HepG2 (cell line): ENCODE results near the gene MRGPRE. TPM values are rescaled to one million over a fixed set of nuclear protein-coding genes. Genes with fewer than 3 reads are reported as not detected.

ENCODE experiments used
- ATAC-seq: fragments of 200-7000 bp; cut with Tn5 transposase; 3 replicates; pipeline ENCODE4 v1.9.1; 2020; ENCODE audit warnings: mild to moderate bottlenecking, moderate library complexity
- BruUV-seq: library from RNA; stranded (reverse); fragments of 400-500 nt; replicated peaks from 2 replicates; lab custom pipeline; 2021; lab: Mats Ljungman, UMichigan
- CTCF ChIA-PET: fragments of 300-600 bp; formaldehyde crosslinking; extraction: SDS; loops from one replicate; lab custom pipeline; 2021; ENCODE audit warnings: low total read pairs, inconsistent platforms, low intra/inter-chr PET ratio; lab: Yijun Ruan, JAX
- POLR2A ChIA-PET: fragments of 350-600 bp; sonication (Branson Sonifier 250); formaldehyde crosslinking; loops from one replicate; lab custom pipeline; 2020; ENCODE audit warnings: antibody characterized with exemption, inconsistent platforms; lab: Yijun Ruan, JAX
- DNase-seq: peaks from one replicate; pipeline ENCODE4 v3.0.0-alpha.2; 2015; ENCODE audit warnings: low spot score
- FAIRE-seq: peaks from 3 replicates; lab custom pipeline; 2011; peaks lifted over from hg19 to GRCh38; lab: Jason Lieb, UNC
- H2AFZ ChIP-seq: one replicate; pipeline ENCODE4 v1.6.1; 2011; ENCODE audit warnings: low read length, inconsistent platforms
- H3K27ac ChIP-seq: fragments of 300-600 bp; 3 replicates; pipeline ENCODE4 v1.8.0; 2011; ENCODE audit warnings: mixed run types, mild to moderate bottlenecking, mixed read lengths, low read length, inconsistent platforms; ENCODE audit not compliant: insufficient read depth; ENCODE audit errors: extremely low read length
- H3K27me3 ChIP-seq, 2 experiments: fragments of 200-600 bp in 1 of 2; 2 replicates in 1 of 2; 3 replicates in 1 of 2; pipeline versions ENCODE4 v1.6.0 to v1.8.0; 2011; ENCODE audit warnings: low read length in 2 of 2, mild to moderate bottlenecking in 2 of 2, moderate library complexity in 2 of 2, inconsistent platforms in 1 of 2; ENCODE audit not compliant: insufficient read depth in 2 of 2, control insufficient read depth in 1 of 2
- H3K36me3 ChIP-seq, 2 experiments: fragments of 200-600 bp in 1 of 2; replicated peaks in 1 of 2; 2 replicates in 1 of 2; 3 replicates in 1 of 2; pipeline versions ENCODE4 v1.5.1 to v1.8.0; 2011; ENCODE audit warnings: low read length in 2 of 2, inconsistent platforms in 1 of 2; ENCODE audit not compliant: insufficient read depth in 2 of 2, control insufficient read depth in 1 of 2
- H3K4me1 ChIP-seq: 2 replicates; pipeline ENCODE4 v1.5.1; 2012; ENCODE audit warnings: low read length, inconsistent platforms; ENCODE audit not compliant: insufficient read depth
- H3K4me2 ChIP-seq: 2 replicates; pipeline ENCODE4 v1.6.0; 2011; ENCODE audit warnings: low read depth, low read length, inconsistent platforms
- H3K4me3 ChIP-seq, 3 experiments: fragments of 200-600 bp in 1 of 3; sonication (generic), shearing (Covaris generic) in 1 of 3; replicated peaks in 1 of 3; 2 replicates each; pipeline ENCODE4 v1.5.1; 2011 to 2016; ENCODE audit warnings: low read length in 3 of 3, inconsistent platforms in 2 of 3, low read depth in 2 of 3, mild to moderate bottlenecking in 2 of 3, control low read depth in 1 of 3, mixed read lengths in 1 of 3; ENCODE audit not compliant: insufficient read depth in 1 of 3
- H3K79me2 ChIP-seq: one replicate; pipeline ENCODE4 v1.6.1; 2011; ENCODE audit warnings: low read length, inconsistent platforms; ENCODE audit not compliant: insufficient read depth
- H3K9ac ChIP-seq: 2 replicates; pipeline ENCODE4 v1.6.0; 2011; ENCODE audit warnings: mild to moderate bottlenecking, low read depth, low read length, inconsistent platforms; ENCODE audit not compliant: insufficient read depth
- H3K9me3 ChIP-seq: 2 replicates; pipeline ENCODE4 v1.5.1; 2012; ENCODE audit warnings: mild to moderate bottlenecking, low read length
- H4K20me1 ChIP-seq: 2 replicates; pipeline ENCODE4 v1.6.0; 2011; ENCODE audit warnings: inconsistent platforms, mild to moderate bottlenecking, low read length, moderate library complexity; ENCODE audit not compliant: insufficient read depth
- CBX5 ChIP-seq: sonication (generic); formaldehyde crosslinking; IDR thresholded peaks from 2 replicates; pipeline ENCODE4 v1.4.0; 2020; ENCODE audit warnings: missing genetic modification reagents, borderline replicate concordance
- GTF3A ChIP-seq: sonication (generic); formaldehyde crosslinking; conservative IDR thresholded peaks from 2 replicates; pipeline ENCODE4 v1.4.0; 2020; ENCODE audit warnings: mild to moderate bottlenecking, missing genetic modification reagents
- GZF1 ChIP-seq: sonication (generic); formaldehyde crosslinking; IDR thresholded peaks from 2 replicates; pipeline ENCODE4 v1.5.1; 2020; ENCODE audit warnings: mild to moderate bottlenecking, missing genetic modification reagents
- MIER3 ChIP-seq: IDR thresholded peaks from 2 replicates; pipeline ENCODE4 v1.6.1; 2016; ENCODE audit warnings: missing compliant biosample characterization, borderline replicate concordance
- NONO ChIP-seq, 2 experiments: fragments of 450-650 bp in 1 of 2; sonication (generic) in 1 of 2; formaldehyde crosslinking in 1 of 2; IDR thresholded peaks in 1 of 2; conservative IDR thresholded peaks in 1 of 2; 2 replicates each; pipeline versions ENCODE4 v1.6.1 to v1.8.0; 2017 to 2022; ENCODE audit warnings: mild to moderate bottlenecking in 1 of 2, missing genetic modification reagents in 1 of 2, moderate library complexity in 1 of 2
- NR1H2 ChIP-seq: sonication (generic); formaldehyde crosslinking; IDR thresholded peaks from 2 replicates; pipeline ENCODE4 v1.8.1; 2022; ENCODE audit warnings: low read depth, missing genetic modification reagents, borderline replicate concordance
- SSRP1 ChIP-seq: IDR thresholded peaks from 2 replicates; pipeline ENCODE4 v1.6.1; 2016; ENCODE audit warnings: control low read depth
- ZNF232 ChIP-seq: sonication (generic); formaldehyde crosslinking; IDR thresholded peaks from 2 replicates; pipeline ENCODE4 v1.4.0; 2020; ENCODE audit warnings: missing genetic modification reagents, borderline replicate concordance
- ZNF607 ChIP-seq: sonication (generic); formaldehyde crosslinking; IDR thresholded peaks from 2 replicates; pipeline ENCODE4 v1.5.1; 2020; ENCODE audit warnings: missing genetic modification reagents, mild to moderate bottlenecking, borderline replicate concordance
- ZSCAN25 ChIP-seq: sonication (generic); formaldehyde crosslinking; IDR thresholded peaks from 2 replicates; pipeline ENCODE4 v1.8.0; 2022; ENCODE audit warnings: mild to moderate bottlenecking, missing genetic modification reagents
- WGBS: methylation state at CpG from one replicate; pipeline ENCODE4 v1.1.6; 2017; ENCODE audit warnings: low lambda C conversion rate; 5-methylcytosine and 5-hydroxymethylcytosine counted together
- in situ Hi-C: cut with HindIII; loops from 2 replicates; pipeline ENCODE4 v1.10.0; 2017; ENCODE audit warnings: low pct_unique_long_range_greater_than_20kb; ENCODE audit not compliant: extremely low pct_ligation_motif_present
- intact Hi-C: fragments of 100-400 bp; cut with micrococcal nuclease; formaldehyde crosslinking; loops from one replicate; pipeline ENCODE4 v1.10.0; 2022; ENCODE audit not compliant: unreplicated experiment
- polyA plus RNA-seq, 8 experiments: library from polyadenylated mRNA; depleted of rRNA in 3 of 8; stranded (reverse) in 7 of 8; unstranded in 1 of 8; fragments of >200 nt; fragmentation: Illumina TruSeq in 4 of 8; extraction: Trizol in 4 of 8; gene quantifications; 2 replicates each; pipeline versions ENCODE4 v1.2.1 to v1.2.3, GENCODE V29; 2011 to 2016; ENCODE audit warnings: low read depth in 4 of 8, missing spikeins in 1 of 8, mixed read lengths in 1 of 8; ENCODE audit not compliant: insufficient read depth in 1 of 8
- total RNA-seq, 5 experiments: library from RNA; depleted of rRNA; stranded (reverse); fragments of >200 nt; fragmentation: Illumina TruSeq; extraction: Trizol; gene quantifications; 2 replicates each; pipeline ENCODE4 v1.2.3, GENCODE V29; 2016; ENCODE audit warnings: low read depth in 1 of 5
- TF ChIP-seq, protein P1 (sequence below): sonication (generic); formaldehyde crosslinking; conservative IDR thresholded peaks from 2 replicates; pipeline ENCODE4 v1.8.1; 2023; ENCODE audit warnings: missing genetic modification reagents
- TF ChIP-seq, protein P2 (sequence below): sonication (generic); formaldehyde crosslinking; IDR thresholded peaks from 2 replicates; pipeline ENCODE4 v1.5.0; 2020; ENCODE audit warnings: mild to moderate bottlenecking, missing genetic modification reagents
- TF ChIP-seq, protein P3 (sequence below): sonication (generic); formaldehyde crosslinking; IDR thresholded peaks from 2 replicates; pipeline ENCODE4 v1.4.0; 2020; ENCODE audit warnings: mild to moderate bottlenecking, low read depth, missing genetic modification reagents
- TF ChIP-seq, protein P4 (sequence below): sonication (generic); formaldehyde crosslinking; IDR thresholded peaks from 2 replicates; pipeline ENCODE4 v1.8.0; 2023; ENCODE audit warnings: mild to moderate bottlenecking, missing genetic modification reagents
- TF ChIP-seq, protein P5 (sequence below): sonication (generic); formaldehyde crosslinking; conservative IDR thresholded peaks from 2 replicates; pipeline ENCODE4 v1.4.0; 2020; ENCODE audit warnings: missing genetic modification reagents

The MRGPRE gene
- total and polyA plus RNA-seq, 2 of the 13 experiments (the other 11 are each of a cell fraction or from before 2014, with no cell fraction given), result not detected

DNA sequence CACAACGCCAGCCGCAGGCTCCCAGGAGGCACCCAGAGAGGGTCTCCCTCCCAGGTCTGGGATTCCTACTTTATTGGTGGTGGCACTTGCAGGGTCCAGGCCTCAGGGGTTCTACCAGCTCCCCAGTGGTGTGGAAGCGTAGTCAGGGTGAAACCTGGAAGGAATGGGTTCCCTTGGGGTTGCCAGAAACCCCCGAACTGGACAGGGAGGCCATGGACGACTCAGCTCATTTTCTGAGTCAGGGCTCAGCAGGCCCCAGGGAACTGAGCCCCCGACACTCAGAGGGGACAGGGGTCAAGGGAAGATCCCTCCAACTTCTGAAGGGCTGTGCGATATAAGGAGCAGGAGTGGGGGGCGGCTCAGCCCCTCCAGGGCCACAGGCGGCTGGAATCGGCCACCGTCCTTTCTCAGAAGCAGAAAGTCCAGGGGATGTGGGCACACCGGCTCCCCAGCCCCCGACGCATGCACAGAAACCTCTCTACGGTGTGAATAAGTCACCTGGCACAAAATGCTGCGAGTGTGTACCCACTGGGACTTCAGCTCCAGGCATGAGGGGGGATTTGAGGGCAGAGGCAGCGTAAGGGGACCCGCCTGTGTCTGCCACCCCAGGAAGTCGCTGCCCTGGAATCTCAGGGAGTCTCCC, 38.7 kb downstream of the MRGPRE start:
- no peak for FAIRE-seq
- ChIA-PET POLR2A (no interaction called here), CTCF (no interaction called here)
- no peak overlapping the region for H3K9ac ChIP-seq
- H3K4me2 ChIP-seq, result no peak overlapping the region
- intact Hi-C loops, result no loop called here
- BruUV-seq, result no TSS peak
- peaks cover 19 to 82% of the 10 kb centered on the region in 2 experiments for H3K27me3 ChIP-seq
- H3K4me3 ChIP-seq, result no peak overlapping the region
- no peaks in the 10 kb centered on the region for H3K79me2 ChIP-seq
- no peak overlapping the region for H2AFZ ChIP-seq
- 0% methylated on average over 6 of the region's 19 CpGs for WGBS
- in situ Hi-C loops, result no loop called here
- no peak for DNase-seq
- no peaks in the 10 kb centered on the region for H3K9me3 ChIP-seq
- H3K4me1 ChIP-seq, result no peaks in the 10 kb centered on the region
- no peak for ATAC-seq
- H3K27ac ChIP-seq, result no peak overlapping the region
- 0 out of 2 replicates have a peak, but pooled peaks cover 3% of the 10 kb centered on the region for H4K20me1 ChIP-seq
- no peaks in the 10 kb centered on the region for H3K36me3 ChIP-seq
- TF ChIP-seq, protein P1, sequence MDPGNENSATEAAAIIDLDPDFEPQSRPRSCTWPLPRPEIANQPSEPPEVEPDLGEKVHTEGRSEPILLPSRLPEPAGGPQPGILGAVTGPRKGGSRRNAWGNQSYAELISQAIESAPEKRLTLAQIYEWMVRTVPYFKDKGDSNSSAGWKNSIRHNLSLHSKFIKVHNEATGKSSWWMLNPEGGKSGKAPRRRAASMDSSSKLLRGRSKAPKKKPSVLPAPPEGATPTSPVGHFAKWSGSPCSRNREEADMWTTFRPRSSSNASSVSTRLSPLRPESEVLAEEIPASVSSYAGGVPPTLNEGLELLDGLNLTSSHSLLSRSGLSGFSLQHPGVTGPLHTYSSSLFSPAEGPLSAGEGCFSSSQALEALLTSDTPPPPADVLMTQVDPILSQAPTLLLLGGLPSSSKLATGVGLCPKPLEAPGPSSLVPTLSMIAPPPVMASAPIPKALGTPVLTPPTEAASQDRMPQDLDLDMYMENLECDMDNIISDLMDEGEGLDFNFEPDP (CRISPR knock-in tag), result no peak
- no peak for TF ChIP-seq GTF3A (CRISPR knock-in tag)
- no peak for TF ChIP-seq NONO (IDR thresholded peaks at IDR 0.05)
- no peak for TF ChIP-seq NONO (CRISPR knock-in tag; conservative IDR thresholded peaks at IDR 0.05)
- no peak for TF ChIP-seq MIER3
- TF ChIP-seq, protein P2, sequence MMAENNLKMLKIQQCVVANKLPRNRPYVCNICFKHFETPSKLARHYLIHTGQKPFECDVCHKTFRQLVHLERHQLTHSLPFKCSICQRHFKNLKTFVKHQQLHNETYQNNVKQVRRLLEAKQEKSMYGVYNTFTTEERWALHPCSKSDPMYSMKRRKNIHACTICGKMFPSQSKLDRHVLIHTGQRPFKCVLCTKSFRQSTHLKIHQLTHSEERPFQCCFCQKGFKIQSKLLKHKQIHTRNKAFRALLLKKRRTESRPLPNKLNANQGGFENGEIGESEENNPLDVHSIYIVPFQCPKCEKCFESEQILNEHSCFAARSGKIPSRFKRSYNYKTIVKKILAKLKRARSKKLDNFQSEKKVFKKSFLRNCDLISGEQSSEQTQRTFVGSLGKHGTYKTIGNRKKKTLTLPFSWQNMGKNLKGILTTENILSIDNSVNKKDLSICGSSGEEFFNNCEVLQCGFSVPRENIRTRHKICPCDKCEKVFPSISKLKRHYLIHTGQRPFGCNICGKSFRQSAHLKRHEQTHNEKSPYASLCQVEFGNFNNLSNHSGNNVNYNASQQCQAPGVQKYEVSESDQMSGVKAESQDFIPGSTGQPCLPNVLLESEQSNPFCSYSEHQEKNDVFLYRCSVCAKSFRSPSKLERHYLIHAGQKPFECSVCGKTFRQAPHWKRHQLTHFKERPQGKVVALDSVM (CRISPR knock-in tag), result no peak
- TF ChIP-seq GZF1, result no peak
- no peak for TF ChIP-seq ZSCAN25 (CRISPR knock-in tag)
- no peak for TF ChIP-seq SSRP1 (CRISPR knock-in tag)
- TF ChIP-seq, protein P3, sequence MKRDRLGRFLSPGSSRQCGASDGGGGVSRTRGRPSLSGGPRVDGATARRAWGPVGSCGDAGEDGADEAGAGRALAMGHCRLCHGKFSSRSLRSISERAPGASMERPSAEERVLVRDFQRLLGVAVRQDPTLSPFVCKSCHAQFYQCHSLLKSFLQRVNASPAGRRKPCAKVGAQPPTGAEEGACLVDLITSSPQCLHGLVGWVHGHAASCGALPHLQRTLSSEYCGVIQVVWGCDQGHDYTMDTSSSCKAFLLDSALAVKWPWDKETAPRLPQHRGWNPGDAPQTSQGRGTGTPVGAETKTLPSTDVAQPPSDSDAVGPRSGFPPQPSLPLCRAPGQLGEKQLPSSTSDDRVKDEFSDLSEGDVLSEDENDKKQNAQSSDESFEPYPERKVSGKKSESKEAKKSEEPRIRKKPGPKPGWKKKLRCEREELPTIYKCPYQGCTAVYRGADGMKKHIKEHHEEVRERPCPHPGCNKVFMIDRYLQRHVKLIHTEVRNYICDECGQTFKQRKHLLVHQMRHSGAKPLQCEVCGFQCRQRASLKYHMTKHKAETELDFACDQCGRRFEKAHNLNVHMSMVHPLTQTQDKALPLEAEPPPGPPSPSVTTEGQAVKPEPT (CRISPR knock-in tag), result no peak
- no peak for TF ChIP-seq ZNF607 (CRISPR knock-in tag)
- no peak for TF ChIP-seq CBX5
- TF ChIP-seq, protein P4, sequence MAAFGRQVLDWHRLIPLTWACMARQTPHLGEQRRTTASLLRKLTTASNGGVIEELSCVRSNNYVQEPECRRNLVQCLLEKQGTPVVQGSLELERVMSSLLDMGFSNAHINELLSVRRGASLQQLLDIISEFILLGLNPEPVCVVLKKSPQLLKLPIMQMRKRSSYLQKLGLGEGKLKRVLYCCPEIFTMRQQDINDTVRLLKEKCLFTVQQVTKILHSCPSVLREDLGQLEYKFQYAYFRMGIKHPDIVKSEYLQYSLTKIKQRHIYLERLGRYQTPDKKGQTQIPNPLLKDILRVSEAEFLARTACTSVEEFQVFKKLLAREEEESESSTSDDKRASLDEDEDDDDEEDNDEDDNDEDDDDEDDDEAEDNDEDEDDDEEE (CRISPR knock-in tag), result no peak
- TF ChIP-seq, protein P5, sequence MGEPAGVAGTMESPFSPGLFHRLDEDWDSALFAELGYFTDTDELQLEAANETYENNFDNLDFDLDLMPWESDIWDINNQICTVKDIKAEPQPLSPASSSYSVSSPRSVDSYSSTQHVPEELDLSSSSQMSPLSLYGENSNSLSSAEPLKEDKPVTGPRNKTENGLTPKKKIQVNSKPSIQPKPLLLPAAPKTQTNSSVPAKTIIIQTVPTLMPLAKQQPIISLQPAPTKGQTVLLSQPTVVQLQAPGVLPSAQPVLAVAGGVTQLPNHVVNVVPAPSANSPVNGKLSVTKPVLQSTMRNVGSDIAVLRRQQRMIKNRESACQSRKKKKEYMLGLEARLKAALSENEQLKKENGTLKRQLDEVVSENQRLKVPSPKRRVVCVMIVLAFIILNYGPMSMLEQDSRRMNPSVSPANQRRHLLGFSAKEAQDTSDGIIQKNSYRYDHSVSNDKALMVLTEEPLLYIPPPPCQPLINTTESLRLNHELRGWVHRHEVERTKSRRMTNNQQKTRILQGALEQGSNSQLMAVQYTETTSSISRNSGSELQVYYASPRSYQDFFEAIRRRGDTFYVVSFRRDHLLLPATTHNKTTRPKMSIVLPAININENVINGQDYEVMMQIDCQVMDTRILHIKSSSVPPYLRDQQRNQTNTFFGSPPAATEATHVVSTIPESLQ (CRISPR knock-in tag), result no peak
- TF ChIP-seq ZNF232, result no peak
- TF ChIP-seq NR1H2 (CRISPR knock-in tag), result no peak
